GM23248 (cell line): Measurements from ENCODE around the gene PRR5L.

Experiments
- EZH2 ChIP-seq: fragments of 200-600 bp; sonication (generic); IDR thresholded peaks from 2 replicates; pipeline ENCODE4 v1.6.1; 2018; ENCODE audit warnings: antibody characterized with exemption, mild to moderate bottlenecking; ENCODE audit not compliant: insufficient read depth, poor library complexity, severe bottlenecking
- EZH2phosphoT487 ChIP-seq: fragments of 200-600 bp; sonication (generic); IDR thresholded peaks from 2 replicates; pipeline ENCODE4 v1.6.1; 2018; ENCODE audit warnings: antibody characterized with exemption, moderate library complexity, mild to moderate bottlenecking, low read depth; ENCODE audit not compliant: insufficient read depth

DNA sequence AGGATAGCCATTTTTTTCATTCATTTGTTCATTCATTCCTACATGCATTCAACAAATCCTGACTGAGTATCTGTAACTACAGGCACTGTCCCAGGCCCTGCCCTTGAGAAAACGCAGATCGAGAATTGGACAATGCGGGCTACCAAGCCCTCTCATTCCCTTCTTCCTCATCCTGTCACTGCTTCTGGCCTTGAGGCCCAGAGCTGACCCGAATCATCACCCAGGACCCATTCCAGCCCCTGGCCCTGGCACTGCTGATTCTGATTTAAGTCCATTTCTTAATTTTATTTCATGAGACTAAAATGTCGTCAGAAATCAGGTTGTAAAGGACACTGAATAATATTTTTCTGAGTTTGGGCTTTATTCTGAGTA, 31.1 kb upstream of the PRR5L start:
- no peak for TF ChIP-seq EZH2
- TF ChIP-seq EZH2phosphoT487 = no peak
